Measurements from ENCODE around the gene ABLIM3. TPM values are rescaled to one million over a fixed set of nuclear protein-coding genes. Genes with fewer than 3 reads are reported as not detected.

The ABLIM3 gene
- total and polyA plus RNA-seq, 2 of the 13 experiments (the other 11 are each of a cell fraction or from before 2014, with no cell fraction given), result 0.53 to 6.3 TPM

DNA sequence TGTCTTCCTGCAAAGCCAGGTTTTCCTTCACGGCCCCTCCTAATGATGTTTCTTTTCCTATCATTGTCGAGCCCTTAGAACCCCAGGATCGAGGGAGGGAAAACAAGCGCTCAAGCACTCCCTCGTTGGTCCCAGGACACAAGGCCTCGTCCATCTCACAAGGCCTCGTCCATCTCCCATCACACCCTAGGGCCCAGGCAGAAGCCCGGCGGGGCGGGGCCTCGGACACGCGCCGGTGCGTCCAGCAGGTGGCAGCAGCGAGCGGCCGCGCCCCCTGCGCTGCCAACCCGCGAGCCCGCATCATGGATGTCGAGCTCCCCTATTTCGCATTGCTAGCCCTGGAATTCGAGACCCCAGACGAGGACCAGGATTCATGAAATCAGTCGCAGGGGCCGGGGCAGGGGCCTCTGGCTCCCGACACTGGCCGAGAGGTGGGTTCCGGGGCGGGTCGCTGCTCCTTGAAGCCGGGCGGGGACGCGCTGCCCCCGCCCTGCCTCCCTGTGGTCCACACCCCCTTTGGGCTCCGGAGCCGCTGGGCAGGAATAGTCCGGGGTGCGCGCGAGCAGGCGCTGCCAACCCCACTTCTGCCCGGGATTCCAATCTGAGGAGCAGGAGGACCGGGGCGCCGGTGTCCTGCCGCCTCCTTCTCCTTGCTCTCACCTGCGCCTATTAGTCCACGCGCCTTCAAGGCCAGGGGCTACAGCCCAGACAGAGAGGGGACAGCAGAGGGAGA lies at the start of gene ABLIM3 (continued):
- TF ChIP-seq NONO (IDR thresholded peaks at IDR 0.05) (no peak), NONO (CRISPR knock-in tag; conservative IDR thresholded peaks at IDR 0.05) (0 out of 2 replicates have a peak, but pooled peaks have one; percentile 28), ZFY (CRISPR knock-in tag; IDR thresholded peaks at IDR 0.05) (peak; percentile 83), PHF21A (CRISPR knock-in tag; IDR thresholded peaks at IDR 0.05) (no peak; the same call in 1 of the 2 replicates), MIER2 (CRISPR knock-in tag; IDR thresholded peaks at IDR 0.05) (peak; percentile 70), ZNF160 (CRISPR knock-in tag; IDR thresholded peaks at IDR 0.05) (no peak; the same call in 1 of the 2 replicates), ZNF589 (CRISPR knock-in tag; conservative IDR thresholded peaks at IDR 0.05) (0 out of 2 replicates have a peak, but pooled peaks have one; percentile 41), ZNF510 (CRISPR knock-in tag; IDR thresholded peaks at IDR 0.05; ENCODE audit: low read depth) (no peak), ZNF230 (CRISPR knock-in tag; IDR thresholded peaks at IDR 0.05) (0 out of 2 replicates have a peak, but pooled peaks have one; percentile 30), SP4 (CRISPR knock-in tag; IDR thresholded peaks at IDR 0.05) (peak; percentile 62), SETDB1 (CRISPR knock-in tag; IDR thresholded peaks at IDR 0.05; ENCODE audit: borderline replicate concordance) (no peak), RBM22 (optimal IDR thresholded peaks at IDR 0.05; ENCODE audit: low read length) (no peak), ARNT2 (CRISPR knock-in tag; IDR thresholded peaks at IDR 0.05; ENCODE audit: low read depth) (0 out of 2 replicates have a peak, but pooled peaks have one; percentile 62), ZNF777 (CRISPR knock-in tag; IDR thresholded peaks at IDR 0.05) (0 out of 2 replicates have a peak, but pooled peaks have one; percentile 25), CC2D1A (CRISPR knock-in tag; IDR thresholded peaks at IDR 0.05) (no peak)
- TF ChIP-seq, protein P1, sequence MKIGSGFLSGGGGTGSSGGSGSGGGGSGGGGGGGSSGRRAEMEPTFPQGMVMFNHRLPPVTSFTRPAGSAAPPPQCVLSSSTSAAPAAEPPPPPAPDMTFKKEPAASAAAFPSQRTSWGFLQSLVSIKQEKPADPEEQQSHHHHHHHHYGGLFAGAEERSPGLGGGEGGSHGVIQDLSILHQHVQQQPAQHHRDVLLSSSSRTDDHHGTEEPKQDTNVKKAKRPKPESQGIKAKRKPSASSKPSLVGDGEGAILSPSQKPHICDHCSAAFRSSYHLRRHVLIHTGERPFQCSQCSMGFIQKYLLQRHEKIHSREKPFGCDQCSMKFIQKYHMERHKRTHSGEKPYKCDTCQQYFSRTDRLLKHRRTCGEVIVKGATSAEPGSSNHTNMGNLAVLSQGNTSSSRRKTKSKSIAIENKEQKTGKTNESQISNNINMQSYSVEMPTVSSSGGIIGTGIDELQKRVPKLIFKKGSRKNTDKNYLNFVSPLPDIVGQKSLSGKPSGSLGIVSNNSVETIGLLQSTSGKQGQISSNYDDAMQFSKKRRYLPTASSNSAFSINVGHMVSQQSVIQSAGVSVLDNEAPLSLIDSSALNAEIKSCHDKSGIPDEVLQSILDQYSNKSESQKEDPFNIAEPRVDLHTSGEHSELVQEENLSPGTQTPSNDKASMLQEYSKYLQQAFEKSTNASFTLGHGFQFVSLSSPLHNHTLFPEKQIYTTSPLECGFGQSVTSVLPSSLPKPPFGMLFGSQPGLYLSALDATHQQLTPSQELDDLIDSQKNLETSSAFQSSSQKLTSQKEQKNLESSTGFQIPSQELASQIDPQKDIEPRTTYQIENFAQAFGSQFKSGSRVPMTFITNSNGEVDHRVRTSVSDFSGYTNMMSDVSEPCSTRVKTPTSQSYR (CRISPR knock-in tag; IDR thresholded peaks at IDR 0.05; ENCODE audit: borderline replicate concordance), result no peak
- TF ChIP-seq, protein P2, sequence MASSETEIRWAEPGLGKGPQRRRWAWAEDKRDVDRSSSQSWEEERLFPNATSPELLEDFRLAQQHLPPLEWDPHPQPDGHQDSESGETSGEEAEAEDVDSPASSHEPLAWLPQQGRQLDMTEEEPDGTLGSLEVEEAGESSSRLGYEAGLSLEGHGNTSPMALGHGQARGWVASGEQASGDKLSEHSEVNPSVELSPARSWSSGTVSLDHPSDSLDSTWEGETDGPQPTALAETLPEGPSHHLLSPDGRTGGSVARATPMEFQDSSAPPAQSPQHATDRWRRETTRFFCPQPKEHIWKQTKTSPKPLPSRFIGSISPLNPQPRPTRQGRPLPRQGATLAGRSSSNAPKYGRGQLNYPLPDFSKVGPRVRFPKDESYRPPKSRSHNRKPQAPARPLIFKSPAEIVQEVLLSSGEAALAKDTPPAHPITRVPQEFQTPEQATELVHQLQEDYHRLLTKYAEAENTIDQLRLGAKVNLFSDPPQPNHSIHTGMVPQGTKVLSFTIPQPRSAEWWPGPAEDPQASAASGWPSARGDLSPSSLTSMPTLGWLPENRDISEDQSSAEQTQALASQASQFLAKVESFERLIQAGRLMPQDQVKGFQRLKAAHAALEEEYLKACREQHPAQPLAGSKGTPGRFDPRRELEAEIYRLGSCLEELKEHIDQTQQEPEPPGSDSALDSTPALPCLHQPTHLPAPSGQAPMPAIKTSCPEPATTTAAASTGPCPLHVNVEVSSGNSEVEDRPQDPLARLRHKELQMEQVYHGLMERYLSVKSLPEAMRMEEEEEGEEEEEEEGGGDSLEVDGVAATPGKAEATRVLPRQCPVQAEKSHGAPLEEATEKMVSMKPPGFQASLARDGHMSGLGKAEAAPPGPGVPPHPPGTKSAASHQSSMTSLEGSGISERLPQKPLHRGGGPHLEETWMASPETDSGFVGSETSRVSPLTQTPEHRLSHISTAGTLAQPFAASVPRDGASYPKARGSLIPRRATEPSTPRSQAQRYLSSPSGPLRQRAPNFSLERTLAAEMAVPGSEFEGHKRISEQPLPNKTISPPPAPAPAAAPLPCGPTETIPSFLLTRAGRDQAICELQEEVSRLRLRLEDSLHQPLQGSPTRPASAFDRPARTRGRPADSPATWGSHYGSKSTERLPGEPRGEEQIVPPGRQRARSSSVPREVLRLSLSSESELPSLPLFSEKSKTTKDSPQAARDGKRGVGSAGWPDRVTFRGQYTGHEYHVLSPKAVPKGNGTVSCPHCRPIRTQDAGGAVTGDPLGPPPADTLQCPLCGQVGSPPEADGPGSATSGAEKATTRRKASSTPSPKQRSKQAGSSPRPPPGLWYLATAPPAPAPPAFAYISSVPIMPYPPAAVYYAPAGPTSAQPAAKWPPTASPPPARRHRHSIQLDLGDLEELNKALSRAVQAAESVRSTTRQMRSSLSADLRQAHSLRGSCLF (CRISPR knock-in tag; IDR thresholded peaks at IDR 0.05; ENCODE audit: borderline replicate concordance), result 0 out of 2 replicates have a peak, but pooled peaks have one; percentile 48
- TF ChIP-seq, protein P3, sequence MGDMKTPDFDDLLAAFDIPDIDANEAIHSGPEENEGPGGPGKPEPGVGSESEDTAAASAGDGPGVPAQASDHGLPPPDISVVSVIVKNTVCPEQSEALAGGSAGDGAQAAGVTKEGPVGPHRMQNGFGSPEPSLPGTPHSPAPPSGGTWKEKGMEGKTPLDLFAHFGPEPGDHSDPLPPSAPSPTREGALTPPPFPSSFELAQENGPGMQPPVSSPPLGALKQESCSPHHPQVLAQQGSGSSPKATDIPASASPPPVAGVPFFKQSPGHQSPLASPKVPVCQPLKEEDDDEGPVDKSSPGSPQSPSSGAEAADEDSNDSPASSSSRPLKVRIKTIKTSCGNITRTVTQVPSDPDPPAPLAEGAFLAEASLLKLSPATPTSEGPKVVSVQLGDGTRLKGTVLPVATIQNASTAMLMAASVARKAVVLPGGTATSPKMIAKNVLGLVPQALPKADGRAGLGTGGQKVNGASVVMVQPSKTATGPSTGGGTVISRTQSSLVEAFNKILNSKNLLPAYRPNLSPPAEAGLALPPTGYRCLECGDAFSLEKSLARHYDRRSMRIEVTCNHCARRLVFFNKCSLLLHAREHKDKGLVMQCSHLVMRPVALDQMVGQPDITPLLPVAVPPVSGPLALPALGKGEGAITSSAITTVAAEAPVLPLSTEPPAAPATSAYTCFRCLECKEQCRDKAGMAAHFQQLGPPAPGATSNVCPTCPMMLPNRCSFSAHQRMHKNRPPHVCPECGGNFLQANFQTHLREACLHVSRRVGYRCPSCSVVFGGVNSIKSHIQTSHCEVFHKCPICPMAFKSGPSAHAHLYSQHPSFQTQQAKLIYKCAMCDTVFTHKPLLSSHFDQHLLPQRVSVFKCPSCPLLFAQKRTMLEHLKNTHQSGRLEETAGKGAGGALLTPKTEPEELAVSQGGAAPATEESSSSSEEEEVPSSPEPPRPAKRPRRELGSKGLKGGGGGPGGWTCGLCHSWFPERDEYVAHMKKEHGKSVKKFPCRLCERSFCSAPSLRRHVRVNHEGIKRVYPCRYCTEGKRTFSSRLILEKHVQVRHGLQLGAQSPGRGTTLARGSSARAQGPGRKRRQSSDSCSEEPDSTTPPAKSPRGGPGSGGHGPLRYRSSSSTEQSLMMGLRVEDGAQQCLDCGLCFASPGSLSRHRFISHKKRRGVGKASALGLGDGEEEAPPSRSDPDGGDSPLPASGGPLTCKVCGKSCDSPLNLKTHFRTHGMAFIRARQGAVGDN (CRISPR knock-in tag; IDR thresholded peaks at IDR 0.05), result peak; percentile 92
